Raji (cell line): ENCODE data around the gene CRMP1.

Experiments
- POLR2A ChIP-seq: IDR thresholded peaks from 2 replicates; pipeline ENCODE4 v1.6.1; 2011; ENCODE audit warnings: low read depth, low read length, control low read depth; ENCODE audit not compliant: insufficient read depth

The CRMP1 gene

DNA sequence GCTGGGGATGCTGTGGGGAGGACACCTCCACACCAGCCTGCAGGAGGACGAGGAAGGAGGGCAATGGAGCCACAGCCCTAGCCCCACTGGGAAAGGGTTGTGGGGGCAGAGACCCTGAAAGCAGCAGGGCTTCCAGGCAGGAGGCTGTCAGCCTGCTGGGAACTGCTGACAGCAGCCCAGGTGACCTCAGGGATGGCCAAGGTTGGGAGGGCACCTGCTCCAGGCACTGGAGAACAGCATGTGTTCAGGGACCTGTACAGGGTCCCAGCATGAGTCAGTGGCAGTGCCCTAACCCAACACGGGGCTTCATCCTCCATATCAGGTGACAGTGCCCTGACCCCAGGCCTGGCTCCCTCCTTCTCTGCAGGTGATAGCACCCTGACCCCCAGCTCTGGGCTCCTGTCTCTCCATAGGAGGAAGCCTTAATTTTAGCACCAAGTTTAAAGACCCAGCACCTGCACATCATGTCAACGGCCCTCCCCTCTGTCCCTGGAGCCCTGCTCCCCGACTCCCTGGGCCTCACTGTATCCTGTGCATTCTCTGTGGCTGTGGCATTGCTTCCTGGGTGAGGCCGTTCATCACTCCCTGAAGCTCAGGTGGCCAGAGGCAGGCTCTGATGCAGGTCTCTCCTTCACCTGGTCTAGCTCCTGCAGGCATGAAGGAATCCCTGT, 66.3 kb downstream of the CRMP1 start:
- no peak for TF ChIP-seq POLR2A

DNA sequence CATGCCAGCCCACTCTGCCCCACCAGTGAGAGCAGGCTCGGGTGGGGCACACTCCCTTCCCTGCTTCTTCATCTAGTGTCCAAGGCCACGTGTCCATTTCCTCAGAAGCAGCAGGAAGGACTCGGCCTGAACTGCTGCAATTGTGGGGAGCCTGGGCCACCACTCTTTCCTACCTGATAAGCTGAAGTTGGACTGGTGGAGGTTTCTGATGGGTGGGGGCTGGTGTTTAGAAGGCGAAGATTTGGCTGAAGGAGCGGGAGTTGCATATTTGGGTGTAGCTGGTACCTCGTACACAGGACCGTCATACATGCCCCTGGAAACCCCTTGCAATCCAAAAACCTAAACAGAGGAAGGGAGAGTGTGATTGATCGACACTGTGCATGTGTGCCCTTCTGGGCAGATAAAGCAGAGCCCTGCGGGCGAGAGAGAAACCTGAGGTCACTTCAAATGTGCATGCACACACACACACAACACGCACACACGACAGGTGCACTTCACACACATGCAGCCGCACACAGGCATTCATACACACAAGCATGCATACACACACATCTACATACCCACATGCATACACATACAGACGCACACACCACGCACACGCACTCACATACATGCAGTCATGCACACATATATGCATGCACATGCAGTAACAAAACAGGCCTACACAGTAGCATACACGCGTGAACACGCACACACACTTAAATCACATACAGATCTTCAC, 67.4 kb downstream of the CRMP1 start:
- TF ChIP-seq POLR2A = no peak

DNA sequence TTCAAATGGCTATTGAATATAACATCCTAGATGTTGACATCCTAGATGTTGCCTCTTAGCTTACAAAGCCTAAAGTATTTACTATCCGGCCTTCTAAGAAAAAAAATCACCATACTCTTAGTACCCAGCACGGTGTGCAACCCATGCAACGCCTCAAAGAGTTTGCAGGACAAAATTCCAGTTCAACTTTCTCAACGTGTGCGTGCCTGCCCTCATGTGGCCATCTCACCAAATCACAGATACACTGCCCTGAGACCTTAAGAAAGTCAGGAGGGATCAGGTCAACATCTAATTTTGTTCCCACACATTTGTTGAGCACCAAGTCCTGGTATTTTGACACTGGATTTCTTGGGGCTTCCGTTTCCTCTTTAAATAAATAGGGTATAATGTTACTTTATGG, 68.3 kb downstream of the CRMP1 start:
- TF ChIP-seq POLR2A = no peak

DNA sequence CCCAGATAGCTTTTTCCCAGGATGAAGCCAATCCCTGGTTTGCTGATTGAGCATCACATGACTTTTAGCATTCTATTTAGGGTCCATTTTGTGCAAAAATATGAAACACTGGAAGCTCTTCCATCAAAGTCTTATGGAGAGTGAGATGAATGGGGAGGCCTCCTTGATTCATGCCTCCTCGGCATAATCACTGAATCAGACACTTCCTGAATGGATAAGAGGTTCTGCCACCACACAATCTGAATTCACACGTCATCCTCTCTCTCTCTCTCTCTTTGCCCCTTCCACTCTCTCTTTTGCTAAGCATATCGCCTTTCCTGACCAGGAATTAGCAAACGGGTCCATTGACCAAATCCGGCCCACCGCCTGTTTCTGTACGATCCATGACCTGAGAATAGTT, 68.7 kb downstream of the CRMP1 start:
- no peak for TF ChIP-seq POLR2A

DNA sequence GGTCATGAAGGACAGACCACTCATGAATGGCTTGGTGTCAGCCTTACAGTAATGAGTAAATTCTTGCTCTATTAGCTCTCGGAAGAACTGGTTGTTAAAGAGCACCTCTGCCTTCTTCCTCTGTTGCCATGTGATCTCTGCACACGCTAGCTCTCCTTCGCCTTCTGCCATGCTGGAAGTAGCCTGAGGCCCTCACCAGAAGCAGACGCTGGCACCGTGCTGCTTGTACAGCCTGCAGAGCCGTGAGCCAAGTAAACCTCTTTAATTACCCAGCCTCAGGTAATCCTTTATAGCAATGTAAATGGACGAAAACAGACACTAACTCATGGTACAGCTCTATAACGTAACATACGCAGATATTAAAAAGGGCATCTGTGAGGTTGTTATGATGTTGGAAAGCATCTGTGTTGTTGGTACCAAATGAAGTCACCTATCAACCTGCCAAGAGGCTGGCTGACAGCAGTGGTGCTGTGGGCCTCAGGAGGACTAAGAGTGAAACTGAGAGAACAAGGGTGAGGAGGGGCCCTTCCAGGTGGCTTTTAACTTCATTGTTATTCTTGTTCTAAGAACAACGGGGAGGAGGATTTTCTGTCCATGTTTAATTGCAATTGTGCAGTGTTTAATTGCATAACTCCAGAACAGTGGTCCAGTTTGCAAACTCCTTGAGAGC, 69.2 kb downstream of the CRMP1 start:
- no peak for TF ChIP-seq POLR2A

DNA sequence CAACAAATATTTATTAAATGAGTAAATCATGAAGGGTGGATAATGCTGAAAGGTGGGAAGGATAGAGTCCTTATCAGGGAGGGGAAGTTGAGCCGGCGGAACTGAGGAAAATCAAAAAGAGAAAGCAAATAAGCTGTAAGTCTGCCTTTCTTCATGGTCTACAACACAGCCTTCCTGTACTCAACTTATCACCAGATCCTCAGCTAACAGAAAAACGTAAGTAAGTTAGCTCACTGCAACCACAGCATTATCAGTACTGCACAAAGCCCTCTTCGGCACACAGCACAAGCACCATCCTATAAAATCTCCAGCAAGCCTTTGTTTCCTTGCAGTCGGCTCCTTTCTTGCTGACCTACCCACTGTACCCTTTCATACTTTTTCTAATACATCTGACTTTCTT, 70.3 kb downstream of the CRMP1 start:
- TF ChIP-seq POLR2A = no peak

DNA sequence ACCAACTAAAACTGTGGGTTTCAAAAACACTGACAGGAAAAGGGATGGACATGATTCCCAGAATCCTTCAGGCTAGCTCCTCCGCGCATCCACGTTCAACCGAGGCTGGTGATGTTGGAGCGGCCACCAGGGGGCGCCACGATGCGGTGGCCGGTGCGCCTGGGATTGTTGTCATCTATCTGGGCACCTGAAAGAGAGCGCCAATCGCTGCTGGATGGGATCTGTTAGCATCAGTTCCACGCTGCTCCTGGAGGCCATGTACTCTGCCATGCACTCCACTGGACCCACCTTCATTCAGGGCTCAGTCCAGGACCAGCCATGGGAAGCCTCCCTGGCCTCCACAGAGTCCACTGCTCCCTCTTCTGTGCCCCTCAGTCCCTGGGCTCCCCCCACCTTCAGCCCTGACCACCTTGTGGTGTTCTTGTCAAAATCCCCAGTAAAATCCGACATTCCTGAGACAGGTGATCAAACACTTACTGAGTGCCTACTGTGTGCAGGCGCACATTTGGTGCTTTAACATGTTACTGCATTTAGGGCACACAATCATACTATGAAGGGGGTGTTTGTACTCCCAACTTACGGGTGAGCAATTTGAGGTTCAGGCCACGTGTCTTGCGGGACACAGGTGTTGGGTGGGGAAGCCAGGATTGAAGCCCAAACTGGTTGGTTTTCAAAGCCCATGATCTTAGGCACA, 71.1 kb downstream of the CRMP1 start:
- no peak for TF ChIP-seq POLR2A

DNA sequence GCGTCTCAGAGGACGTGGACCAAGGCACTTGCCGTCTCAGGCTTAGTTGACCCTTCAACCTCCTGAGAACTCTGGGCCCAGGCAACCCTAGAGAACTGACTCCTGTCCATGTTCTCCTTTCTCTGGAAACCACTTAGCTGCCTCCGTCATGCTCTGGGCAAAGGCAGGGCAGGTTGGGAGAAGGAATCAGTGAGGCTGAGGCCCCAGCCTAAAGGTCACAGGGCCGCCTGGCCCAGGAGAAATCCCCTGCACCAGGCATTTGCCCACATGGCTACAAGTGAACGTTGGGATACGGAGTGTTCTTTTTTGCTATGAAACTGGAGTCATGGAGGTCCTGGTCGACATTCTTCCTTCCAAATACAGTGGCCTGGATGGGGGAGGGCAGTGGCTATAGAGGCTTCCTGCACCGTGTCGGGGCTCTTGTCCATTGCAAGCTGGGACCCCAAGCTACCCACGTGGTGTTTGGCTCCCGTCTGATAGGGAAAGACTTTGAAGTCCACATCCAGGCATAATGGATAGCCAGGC, 76.0 kb downstream of the CRMP1 start:
- no peak for TF ChIP-seq POLR2A

DNA sequence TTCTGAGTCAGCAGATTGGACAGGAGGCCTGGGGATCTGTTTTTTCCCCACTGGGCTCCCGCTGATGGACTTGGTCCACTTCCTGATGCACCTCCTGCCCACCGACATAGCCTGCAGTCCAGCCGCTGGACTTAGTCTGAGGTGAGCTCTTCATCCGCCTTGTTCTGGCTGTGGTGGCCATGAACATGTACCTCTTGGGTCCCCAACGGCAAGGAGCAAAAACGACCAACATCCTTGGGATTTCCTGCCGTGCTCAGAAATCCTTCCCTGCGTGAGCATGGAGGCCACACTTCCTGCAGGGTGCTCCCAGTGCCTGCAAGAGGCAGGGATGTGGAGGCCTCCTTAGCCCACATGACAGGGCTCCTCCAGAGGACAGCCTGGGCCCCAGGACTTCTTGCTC, 76.8 kb downstream of the CRMP1 start:
- TF ChIP-seq POLR2A = no peak

DNA sequence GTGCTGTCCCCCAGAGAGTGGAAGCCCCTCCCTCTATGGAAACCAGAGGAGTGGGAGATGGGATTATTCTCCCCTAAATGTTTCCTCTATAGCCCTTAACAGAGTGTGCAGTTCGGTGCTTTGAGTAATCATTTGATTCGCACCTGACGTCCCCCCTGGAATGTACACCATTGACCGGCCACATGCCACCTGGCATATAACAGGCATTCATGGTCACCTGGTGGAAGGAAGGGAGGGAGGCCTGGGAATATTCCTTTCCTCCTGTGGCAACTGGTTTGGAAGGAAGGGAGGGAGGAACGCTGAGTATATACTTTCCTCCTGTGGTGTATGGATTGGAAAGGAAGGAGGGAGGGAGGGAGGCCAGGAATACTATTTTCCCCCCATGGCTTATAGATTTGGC, 77.2 kb downstream of the CRMP1 start:
- no peak for TF ChIP-seq POLR2A

DNA sequence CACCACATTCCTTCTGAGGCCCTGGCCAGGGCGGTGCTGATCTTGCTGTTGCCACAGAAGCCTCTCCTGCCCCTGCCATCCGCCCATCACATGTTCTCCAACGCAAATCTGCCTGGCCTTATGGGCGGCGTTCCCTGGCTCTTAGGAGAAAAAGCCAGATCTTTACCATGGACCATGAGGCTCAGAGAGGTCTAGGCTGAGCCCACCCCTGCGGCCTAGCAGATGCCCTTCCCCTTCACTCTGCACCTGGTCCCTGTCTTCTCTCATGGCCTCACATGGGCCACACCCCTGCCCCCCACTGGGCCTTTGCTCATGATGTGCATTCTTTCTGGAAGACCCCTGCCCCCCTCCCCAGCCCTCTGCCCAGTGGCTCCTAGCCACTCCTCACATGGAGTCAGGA, 78.5 kb downstream of the CRMP1 start:
- TF ChIP-seq POLR2A = no peak

DNA sequence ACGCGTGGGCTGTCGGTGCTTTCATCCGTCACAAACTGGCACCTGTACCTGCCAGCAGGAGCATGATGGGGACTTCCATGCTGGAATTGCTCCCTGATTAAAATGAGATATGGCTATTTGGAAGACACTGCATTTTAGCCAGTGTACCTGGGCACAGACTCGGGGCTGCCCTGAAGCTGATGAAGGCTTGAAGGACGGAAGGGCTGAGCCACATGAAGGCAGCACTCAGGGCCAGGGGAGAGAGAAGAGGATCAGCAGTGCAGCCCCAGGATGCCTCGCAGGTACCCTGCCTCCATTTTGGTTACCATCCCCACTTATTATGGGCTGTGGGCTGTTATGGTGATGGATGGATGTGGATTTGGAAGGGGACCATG, 79.0 kb downstream of the CRMP1 start:
- no peak for TF ChIP-seq POLR2A

DNA sequence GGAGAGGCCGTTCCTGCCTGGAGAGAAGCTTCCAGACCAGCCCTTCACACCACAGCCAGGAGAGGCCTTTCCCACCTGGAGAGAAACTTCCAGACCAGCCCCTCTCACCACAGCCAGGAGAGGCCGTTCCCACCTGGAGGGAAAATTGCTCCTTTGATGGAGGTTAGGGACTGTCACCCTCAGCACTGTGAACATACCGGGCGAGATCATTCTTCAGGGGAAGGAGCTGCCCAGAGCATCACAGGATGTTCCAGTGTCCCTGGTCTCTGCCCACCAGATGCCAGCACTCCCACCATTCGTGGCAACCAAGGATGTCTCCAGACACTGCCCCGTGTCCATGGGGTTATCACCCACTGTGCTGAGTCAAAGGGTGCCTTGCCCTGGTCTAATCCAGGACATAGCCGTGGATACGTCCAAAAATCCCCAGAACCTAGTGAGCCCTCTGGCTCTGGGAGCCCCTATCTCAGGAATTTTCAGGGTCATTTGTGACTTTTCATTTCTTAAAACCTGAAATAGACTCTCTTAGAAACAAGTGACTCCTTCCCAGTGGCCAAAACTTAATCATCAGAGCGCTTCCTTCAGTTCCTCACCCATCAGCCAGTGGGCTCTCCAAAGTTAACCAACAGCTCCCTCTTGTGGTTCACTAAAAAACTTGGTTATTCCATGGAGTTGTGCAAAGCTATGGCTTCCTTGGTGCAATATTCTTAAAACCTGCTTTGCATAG, 80.2 kb downstream of the CRMP1 start:
- TF ChIP-seq POLR2A = no peak

DNA sequence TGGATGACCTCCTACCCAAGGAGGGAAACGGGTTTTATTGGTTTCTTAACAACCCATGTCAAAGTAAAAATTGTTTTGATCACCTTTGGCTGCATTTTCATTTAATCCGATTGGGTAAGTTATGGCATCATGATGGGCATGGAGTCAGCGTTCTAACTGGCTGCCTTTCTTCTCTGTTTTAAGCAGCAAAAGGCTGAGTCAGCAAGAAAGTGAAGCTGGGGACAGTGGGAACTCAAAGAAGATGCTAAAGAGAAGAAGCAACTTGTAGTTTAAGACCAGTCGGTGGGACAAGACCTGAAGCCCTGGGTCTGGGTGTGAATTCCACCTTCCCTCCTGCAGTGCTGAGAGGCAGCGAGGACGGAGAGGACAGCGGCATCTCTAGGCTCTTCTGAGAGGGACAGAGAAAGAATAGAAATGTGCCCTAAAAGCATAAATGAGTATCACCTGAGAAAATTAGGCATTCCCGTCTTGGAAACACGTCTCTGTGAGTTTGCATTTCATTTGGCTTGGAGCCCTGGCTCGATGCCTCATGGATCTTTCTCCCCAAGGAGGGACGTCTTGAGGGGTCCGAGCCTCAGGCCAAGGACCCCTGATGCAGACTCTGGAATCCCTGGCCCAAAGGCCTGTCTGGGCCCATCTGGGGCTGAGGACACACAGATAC, 82.0 kb downstream of the CRMP1 start:
- TF ChIP-seq POLR2A = no peak
